ENCODE data around the gene PAQR6.

- TF ChIP-seq CTCF (IDR thresholded peaks at IDR 0.05) (no peak), POLR2A (IDR thresholded peaks at IDR 0.05) (no peak)
Observed at GRCh38 chr1:156284112-156284511, 36.3 kb upstream of the PAQR6 start, which contains the start of gene TMEM79.

Measured in lower leg skin (tissue), 3 donors.